Measurements from ENCODE around the gene TTK.

GRCh38 chr6:80003826-80004172, 650 bp upstream of the TTK start:
- no peak for TF ChIP-seq CTCF (conservative IDR thresholded peaks at IDR 0.05 in 1 of 2, IDR thresholded peaks at IDR 0.05 in 1 of 2; ENCODE audit: extremely low read depth in 1 of 2, insufficient read depth in 1 of 2, low read depth in 1 of 2, low read length in 2 of 2)
- no peak for TF ChIP-seq EZH2 (IDR thresholded peaks at IDR 0.05; ENCODE audit: borderline replicate concordance, low read length)

All from mammary epithelial cell (primary cell).